ENCODE data around the gene SAMD4B.
"Not testable (repeated sequence)": the region's sequence is repeated elsewhere in the genome, so short reads cannot be mapped to it uniquely, and the experiment has no call there.

The SAMD4B gene

GRCh38 chr19:39339674-39340073 is 2.5 kb upstream of the SAMD4B start:
- H3K4me2 ChIP-seq (ENCODE audit: low read depth, low read length) = no peak overlapping the region

GRCh38 chr19:39340156-39340555 is 2.1 kb upstream of the SAMD4B start:
- H3K9me2 ChIP-seq (replicated peaks; ENCODE audit: insufficient read depth, low read length); H3K9me3 ChIP-seq (replicated peaks; ENCODE audit: insufficient read depth, low read length); H3K27me3 ChIP-seq (replicated peaks; ENCODE audit: insufficient read depth, low read length); H3K4me2 ChIP-seq (ENCODE audit: low read depth, low read length); H3K4me3 ChIP-seq (ENCODE audit: low read length); DNase-seq; H4K20me1 ChIP-seq (ENCODE audit: insufficient read depth, low read length); H3K27ac ChIP-seq (ENCODE audit: low read length); H3K9ac ChIP-seq (ENCODE audit: low read length); H3F3A ChIP-seq (ENCODE audit: insufficient read depth, low read length); H3K36me3 ChIP-seq (replicated peaks; ENCODE audit: insufficient read depth, low read length); H2AFZ ChIP-seq (ENCODE audit: low read length): not testable (repeated sequence)
- peaks cover 12% of the 10 kb centered on the region for H3K4me1 ChIP-seq (ENCODE audit: low read length)
- H3K79me2 ChIP-seq (ENCODE audit: low read length) = peaks cover 41% of the 10 kb centered on the region

More at GRCh38 chr19:39339674-39340073, 2.5 kb upstream of the SAMD4B start:
- peaks cover 41% of the 10 kb centered on the region for H3K79me2 ChIP-seq (ENCODE audit: low read length)
- peaks cover 12% of the 10 kb centered on the region for H3K4me1 ChIP-seq (ENCODE audit: low read length)
- H3K4me3 ChIP-seq (ENCODE audit: low read length) = no peak overlapping the region
- no peak for DNase-seq
- no peaks in the 10 kb centered on the region for H3K9me2 ChIP-seq (replicated peaks; ENCODE audit: insufficient read depth, low read length)
- H3K9me3 ChIP-seq (replicated peaks; ENCODE audit: insufficient read depth, low read length) = no peaks in the 10 kb centered on the region
- no peaks in the 10 kb centered on the region for H3K27me3 ChIP-seq (replicated peaks; ENCODE audit: insufficient read depth, low read length)
- no peak overlapping the region for H3K9ac ChIP-seq (ENCODE audit: low read length)
- no peak overlapping the region for H3K27ac ChIP-seq (ENCODE audit: low read length)
- TF ChIP-seq EZH2 (optimal IDR thresholded peaks at IDR 0.05; ENCODE audit: low read depth, low read length) (no peak), CTCF (IDR thresholded peaks at IDR 0.05; ENCODE audit: low read length) (no peak), EZH2phosphoT487 (IDR thresholded peaks at IDR 0.05; ENCODE audit: low read length) (no peak)
- no peak overlapping the region for H2AFZ ChIP-seq (ENCODE audit: low read length)
- no peaks in the 10 kb centered on the region for H3K36me3 ChIP-seq (replicated peaks; ENCODE audit: insufficient read depth, low read length)
- H4K20me1 ChIP-seq (ENCODE audit: insufficient read depth, low read length) = no peaks in the 10 kb centered on the region
- peaks cover 4% of the 10 kb centered on the region; the same call in 1 of the 2 replicates for H3F3A ChIP-seq (ENCODE audit: insufficient read depth, low read length)

GRCh38 chr19:39341129-39341718 is 997 bp upstream of the SAMD4B start:
- Histone ChIP-seq H3K9me3 (replicated peaks; ENCODE audit: insufficient read depth, low read length) (no peaks in the 10 kb centered on the region), H3K9me2 (replicated peaks; ENCODE audit: insufficient read depth, low read length) (no peaks in the 10 kb centered on the region), H2AFZ (ENCODE audit: low read length) (peak overlapping the region; percentile 92), H3K4me1 (ENCODE audit: low read length) (peaks cover 12% of the 10 kb centered on the region), H3K9ac (ENCODE audit: low read length) (peak overlapping the region; percentile 60), H4K20me1 (ENCODE audit: insufficient read depth, low read length) (no peaks in the 10 kb centered on the region), H3K27ac (ENCODE audit: low read length) (peak overlapping the region; percentile 48), H3K27me3 (replicated peaks; ENCODE audit: insufficient read depth, low read length) (no peaks in the 10 kb centered on the region), H3F3A (ENCODE audit: insufficient read depth, low read length) (peaks cover 4% of the 10 kb centered on the region; the same call in 1 of the 2 replicates), H3K79me2 (ENCODE audit: low read length) (peaks cover 47% of the 10 kb centered on the region), H3K4me3 (ENCODE audit: low read length) (peak overlapping the region; percentile 81), H3K4me2 (ENCODE audit: low read depth, low read length) (peak overlapping the region; percentile 99), H3K36me3 (replicated peaks; ENCODE audit: insufficient read depth, low read length) (no peaks in the 10 kb centered on the region)
- TF ChIP-seq EZH2 (optimal IDR thresholded peaks at IDR 0.05; ENCODE audit: low read depth, low read length) (no peak), CTCF (IDR thresholded peaks at IDR 0.05; ENCODE audit: low read length) (no peak)
- peak; percentile 26 for DNase-seq

- Histone ChIP-seq H3K79me2 (ENCODE audit: low read length) (peaks cover 63% of the 10 kb centered on the region), H2AFZ (ENCODE audit: low read length) (0 out of 2 replicates have a peak overlapping the region, but pooled peaks have one; percentile 36), H3K9me3 (replicated peaks; ENCODE audit: insufficient read depth, low read length) (no peaks in the 10 kb centered on the region), H3K4me2 (ENCODE audit: low read depth, low read length) (peak overlapping the region; percentile 98), H3K9ac (ENCODE audit: low read length) (peak overlapping the region; percentile 93), H3K27me3 (replicated peaks; ENCODE audit: insufficient read depth, low read length) (no peaks in the 10 kb centered on the region), H3K4me3 (ENCODE audit: low read length) (peak overlapping the region; percentile 90), H3F3A (ENCODE audit: insufficient read depth, low read length) (no peaks in the 10 kb centered on the region), H3K27ac (ENCODE audit: low read length) (no peak overlapping the region), H3K4me1 (ENCODE audit: low read length) (peaks cover 12% of the 10 kb centered on the region), H4K20me1 (ENCODE audit: insufficient read depth, low read length) (no peaks in the 10 kb centered on the region), H3K36me3 (replicated peaks; ENCODE audit: insufficient read depth, low read length) (no peaks in the 10 kb centered on the region), H3K9me2 (replicated peaks; ENCODE audit: insufficient read depth, low read length) (no peaks in the 10 kb centered on the region)
- no peak for DNase-seq
- TF ChIP-seq EZH2 (optimal IDR thresholded peaks at IDR 0.05; ENCODE audit: low read depth, low read length) (no peak), EZH2phosphoT487 (IDR thresholded peaks at IDR 0.05; ENCODE audit: low read length) (no peak), CTCF (IDR thresholded peaks at IDR 0.05; ENCODE audit: low read length) (no peak)
Measured at GRCh38 chr19:39342647-39343305, 555 bp downstream of the SAMD4B start.
